H1 (cell line): ENCODE data around the gene ABCD1. TPM values are rescaled to one million over a fixed set of nuclear protein-coding genes. Genes with fewer than 3 reads are reported as not detected.

Experiments
- CTCF ChIA-PET: fragments of 300-600 bp; sonication (Branson Sonifier 250); formaldehyde crosslinking; loops from one replicate; lab custom pipeline; 2021; ENCODE audit not compliant: partially characterized antibody; lab: Charles Lee
- POLR2A ChIA-PET: fragments of 300-600 bp; sonication (Branson Sonifier 250); formaldehyde crosslinking; loops from one replicate; lab custom pipeline; 2021; ENCODE audit warnings: inconsistent platforms; ENCODE audit not compliant: partially characterized antibody; lab: Charles Lee
- DNase-seq, 2 experiments: peaks; one replicate each; pipeline versions ENCODE4 v3.0.0 to v3.0.0-alpha.2; 2010 to 2022; ENCODE audit warnings: low spot score in 2 of 2, low read depth in 1 of 2, mixed read lengths in 1 of 2
- FAIRE-seq: peaks from 2 replicates; lab custom pipeline; 2011; peaks lifted over from hg19 to GRCh38; lab: Jason Lieb, UNC
- H2AFZ ChIP-seq: 2 replicates; pipeline ENCODE4 v1.8.1; 2012; ENCODE audit warnings: low read length, inconsistent platforms
- H2AK5ac ChIP-seq: 2 replicates; pipeline ENCODE4 v1.6.1; 2013; ENCODE audit warnings: low read depth, low read length
- H2BK120ac ChIP-seq: replicated peaks from 2 replicates; pipeline ENCODE3; 2013; ENCODE audit warnings: low read depth, low read length, inconsistent platforms
- H2BK12ac ChIP-seq: 2 replicates; pipeline ENCODE4 v1.6.1; 2013; ENCODE audit warnings: low read depth, low read length
- H2BK15ac ChIP-seq: 2 replicates; pipeline ENCODE4 v1.6.1; 2013; ENCODE audit warnings: low read length
- H2BK20ac ChIP-seq: 2 replicates; pipeline ENCODE4 v1.6.1; 2013; ENCODE audit warnings: low read length
- H2BK5ac ChIP-seq: 2 replicates; pipeline ENCODE4 v1.6.1; 2013; ENCODE audit warnings: low read depth, low read length
- H3K14ac ChIP-seq: 2 replicates; pipeline ENCODE4 v1.6.1; 2013; ENCODE audit warnings: inconsistent platforms; ENCODE audit not compliant: insufficient read length
- H3K18ac ChIP-seq: 2 replicates; pipeline ENCODE4 v1.6.1; 2013; ENCODE audit warnings: low read length; ENCODE audit errors: extremely low read depth
- H3K23ac ChIP-seq: 2 replicates; pipeline ENCODE4 v1.6.1; 2013; ENCODE audit warnings: inconsistent platforms; ENCODE audit not compliant: insufficient read length
- H3K23me2 ChIP-seq: 2 replicates; pipeline ENCODE4 v1.6.1; 2013; ENCODE audit warnings: low read depth, low read length
- H3K27ac ChIP-seq: 2 replicates; pipeline ENCODE4 v1.6.1; 2011; ENCODE audit warnings: low read depth, low read length, inconsistent platforms
- H3K27me3 ChIP-seq, 4 experiments: replicated peaks in 1 of 4; 1 replicate in 1 of 4; 2 replicates in 3 of 4; pipeline versions ENCODE4 v1.6.1 to v1.8.1; 2011 to 2013; ENCODE audit warnings: low read length in 3 of 4, mild to moderate bottlenecking in 3 of 4, inconsistent platforms in 2 of 4, mixed read lengths in 2 of 4, moderate library complexity in 1 of 4; ENCODE audit not compliant: control insufficient read depth in 3 of 4, insufficient read depth in 3 of 4; ENCODE audit errors: extremely low read depth in 1 of 4
- H3K36me3 ChIP-seq, 4 experiments: 2 replicates each; pipeline versions ENCODE4 v1.6.1 to v1.8.1; 2011 to 2013; ENCODE audit warnings: mild to moderate bottlenecking in 4 of 4, low read length in 3 of 4, moderate library complexity in 2 of 4, control low read depth in 1 of 4, inconsistent platforms in 1 of 4; ENCODE audit not compliant: insufficient read depth in 4 of 4, control insufficient read depth in 2 of 4
- H3K4ac ChIP-seq: replicated peaks from 2 replicates; pipeline ENCODE3; 2013; ENCODE audit warnings: low read length, low read depth, mixed read lengths, inconsistent platforms; ENCODE audit not compliant: insufficient read length
- H3K4me1 ChIP-seq, 4 experiments: replicated peaks in 1 of 4; 1 replicate in 1 of 4; 2 replicates in 3 of 4; pipeline versions ENCODE4 v1.6.1 to v1.8.1; 2011 to 2013; ENCODE audit warnings: low read length in 3 of 4, inconsistent platforms in 2 of 4, mixed read lengths in 1 of 4; ENCODE audit not compliant: insufficient read depth in 4 of 4, control insufficient read depth in 3 of 4
- H3K4me2 ChIP-seq, 2 experiments: 2 replicates each; pipeline versions ENCODE4 v1.6.1 to v1.8.1; 2011 to 2013; ENCODE audit warnings: low read depth in 2 of 2, low read length in 2 of 2, control low read depth in 1 of 2, inconsistent platforms in 1 of 2, mild to moderate bottlenecking in 1 of 2; ENCODE audit not compliant: insufficient read depth in 1 of 2
- H3K4me3 ChIP-seq, 4 experiments: fragments of 200-600, 300-600 bp in 1 of 4; sonication (generic), shearing (Covaris generic), sonication (Bioruptor Twin) in 1 of 4; 2 replicates each; pipeline versions ENCODE4 v1.5.1 to v1.8.1; 2011 to 2016; ENCODE audit warnings: low read length in 4 of 4, low read depth in 3 of 4, control low read depth in 2 of 4, inconsistent platforms in 2 of 4, mild to moderate bottlenecking in 2 of 4, mixed read lengths in 1 of 4, moderate library complexity in 1 of 4; ENCODE audit not compliant: insufficient read depth in 2 of 4; ENCODE audit errors: extremely low read depth in 1 of 4
- H3K56ac ChIP-seq: replicated peaks from 2 replicates; pipeline ENCODE3; 2013; ENCODE audit warnings: low read depth, mild to moderate bottlenecking, mixed read lengths, low read length, inconsistent platforms; ENCODE audit not compliant: insufficient read length
- H3K79me1 ChIP-seq: 2 replicates; pipeline ENCODE4 v1.6.1; 2013; ENCODE audit warnings: low read depth, low read length, control low read depth
- H3K79me2 ChIP-seq, 2 experiments: 2 replicates each; pipeline versions ENCODE4 v1.6.1 to v1.8.1; 2012 to 2013; ENCODE audit warnings: low read length in 2 of 2, mild to moderate bottlenecking in 2 of 2, inconsistent platforms in 1 of 2; ENCODE audit not compliant: insufficient read depth in 2 of 2, control insufficient read depth in 1 of 2
- H3K9ac ChIP-seq, 4 experiments: replicated peaks in 1 of 4; 1 replicate in 1 of 4; 2 replicates in 3 of 4; pipeline versions ENCODE4 v1.6.1 to v1.8.1; 2011 to 2013; ENCODE audit warnings: low read depth in 3 of 4, low read length in 3 of 4, control low read depth in 2 of 4, mild to moderate bottlenecking in 2 of 4, moderate library complexity in 2 of 4, inconsistent platforms in 1 of 4; ENCODE audit errors: extremely low read depth in 1 of 4
- H3K9me3 ChIP-seq, 2 experiments: 2 replicates each; pipeline versions ENCODE4 v1.6.1 to v1.8.1; 2012 to 2013; ENCODE audit warnings: mild to moderate bottlenecking in 2 of 2, moderate library complexity in 2 of 2, control low read depth in 1 of 2, inconsistent platforms in 1 of 2, low read depth in 1 of 2, low read length in 1 of 2, mixed read lengths in 1 of 2; ENCODE audit not compliant: insufficient read depth in 2 of 2
- H4K20me1 ChIP-seq, 2 experiments: replicated peaks in 1 of 2; 2 replicates each; pipeline versions ENCODE3 to v1.8.1; 2011 to 2013; ENCODE audit warnings: inconsistent platforms in 2 of 2, low read length in 2 of 2, mild to moderate bottlenecking in 1 of 2; ENCODE audit not compliant: insufficient read depth in 2 of 2, control insufficient read depth in 1 of 2
- H4K5ac ChIP-seq: 2 replicates; pipeline ENCODE4 v1.6.1; 2013; ENCODE audit warnings: low read length, low read depth, mixed read lengths, inconsistent platforms; ENCODE audit not compliant: insufficient read length
- H4K8ac ChIP-seq: 2 replicates; pipeline ENCODE4 v1.8.0; 2013; ENCODE audit warnings: mild to moderate bottlenecking, moderate library complexity, low read length, inconsistent platforms; ENCODE audit not compliant: insufficient read depth; ENCODE audit errors: extremely low read depth
- H4K91ac ChIP-seq: replicated peaks from 2 replicates; pipeline ENCODE3; 2013; ENCODE audit warnings: low read length, mixed read lengths, inconsistent platforms; ENCODE audit not compliant: insufficient read length
- ATF3 ChIP-seq: IDR thresholded peaks from 2 replicates; pipeline ENCODE4 v1.6.1; 2011; ENCODE audit warnings: low read depth, mild to moderate bottlenecking, low read length; ENCODE audit not compliant: insufficient read depth
- BCL11A ChIP-seq, 2 experiments: IDR thresholded peaks; one replicate each; pipeline ENCODE4 v1.6.1; 2011; ENCODE audit warnings: low read depth in 2 of 2, low read length in 2 of 2, mild to moderate bottlenecking in 2 of 2
- CBX5 ChIP-seq: fragments of 300-800, 300-1000 bp; sonication (generic); IDR thresholded peaks from 2 replicates; pipeline ENCODE4 v1.7.1; 2016; ENCODE audit warnings: antibody characterized with exemption, low read length, low read depth
- CTBP2 ChIP-seq: IDR thresholded peaks from 2 replicates; pipeline ENCODE4 v1.7.0; 2011; ENCODE audit warnings: borderline replicate concordance, mild to moderate bottlenecking, moderate library complexity, mixed read lengths, low read length; ENCODE audit not compliant: insufficient read depth, insufficient read length
- EP300 ChIP-seq, 2 experiments: IDR thresholded peaks; 1 replicate in 1 of 2; 2 replicates in 1 of 2; pipeline ENCODE4 v1.6.1; 2011 to 2012; ENCODE audit warnings: low read depth in 2 of 2, low read length in 2 of 2, mild to moderate bottlenecking in 2 of 2, borderline replicate concordance in 1 of 2, inconsistent platforms in 1 of 2, moderate library complexity in 1 of 2
- EZH2 ChIP-seq: fragments of 200-600 bp; sonication (generic); IDR thresholded peaks from 2 replicates; pipeline ENCODE4 v1.7.1; 2012; ENCODE audit warnings: low read depth, mild to moderate bottlenecking, moderate library complexity, low read length, inconsistent platforms; ENCODE audit not compliant: severe bottlenecking
- GABPA ChIP-seq: IDR thresholded peaks from 2 replicates; pipeline ENCODE4 v1.6.1; 2011; ENCODE audit warnings: mild to moderate bottlenecking, low read length, moderate library complexity, borderline replicate concordance; ENCODE audit not compliant: insufficient read depth
- JUND ChIP-seq: IDR thresholded peaks from 2 replicates; pipeline ENCODE4 v1.6.1; 2011; ENCODE audit warnings: mild to moderate bottlenecking, improper control_type of control experiment, low read length
- KDM1A ChIP-seq: fragments of 200-600, 300-600 bp; sonication (generic); IDR thresholded peaks from 2 replicates; pipeline ENCODE4 v1.7.1; 2016; ENCODE audit warnings: mild to moderate bottlenecking, low read length, borderline replicate concordance
- NANOG ChIP-seq: IDR thresholded peaks from 2 replicates; pipeline ENCODE4 v1.6.1; 2011; ENCODE audit warnings: low read length, low read depth, mild to moderate bottlenecking, inconsistent platforms; ENCODE audit not compliant: insufficient read depth, poor library complexity, severe bottlenecking
- POLR2AphosphoS5 ChIP-seq: IDR thresholded peaks from 2 replicates; pipeline ENCODE4 v1.6.1; 2011; ENCODE audit warnings: low read depth, low read length
- SIN3A ChIP-seq, 2 experiments: IDR thresholded peaks in 1 of 2; conservative IDR thresholded peaks in 1 of 2; 2 replicates each; pipeline ENCODE4 v1.6.1; 2011 to 2012; ENCODE audit warnings: low read length in 2 of 2, improper control_type of control experiment in 1 of 2, low read depth in 1 of 2, mild to moderate bottlenecking in 1 of 2
- TAF7 ChIP-seq: optimal IDR thresholded peaks from 2 replicates; pipeline ENCODE3; 2011; ENCODE audit warnings: low read depth, mild to moderate bottlenecking, inconsistent platforms, low read length, moderate library complexity, borderline replicate concordance
- WGBS, 2 experiments: shearing (Covaris generic) in 1 of 2; methylation state at CpG; one replicate each; pipeline versions ENCODE4 v1.1.6 to v1.1.7; 2013 to 2015; ENCODE audit warnings: low lambda C conversion rate in 2 of 2, mixed read lengths in 2 of 2, inconsistent platforms in 1 of 2, low coverage in 1 of 2, missing lambda C conversion rate in 1 of 2; ENCODE audit not compliant: insufficient replicate concordance in 2 of 2, insufficient coverage in 1 of 2, insufficient read length in 1 of 2; ENCODE audit errors: extremely low coverage in 1 of 2, missing lambda C conversion rate in 1 of 2; 5-methylcytosine and 5-hydroxymethylcytosine counted together
- polyA plus RNA-seq, 7 experiments: library from polyadenylated mRNA; depleted of rRNA in 3 of 7; stranded (reverse) in 5 of 7; unstranded in 2 of 7; fragments of >200 nt in 5 of 7; fragments of 200-250 nt in 2 of 7; gene quantifications; 1 replicate in 5 of 7; 2 replicates in 1 of 7; 4 replicates in 1 of 7; pipeline versions ENCODE4 v1.2.1 to v1.2.3, GENCODE V29; 2011 to 2013; ENCODE audit warnings: missing spikeins in 2 of 7, mixed read lengths in 2 of 7
- total RNA-seq: library from RNA; stranded (reverse); fragmentation: NEBNext Ultra II Directional; extraction: Animal tissue kit (Norgen Biotek cat#: 25700); gene quantifications from 2 replicates; pipeline ENCODE4 v1.2.1, GENCODE V29; 2021

ABCD1 gene
- total and polyA plus RNA-seq, 2 of the 8 experiments (the other 6 are each of a cell fraction or from before 2014, with no cell fraction given): 3.1 to 6.6 TPM

- no peaks in the 10 kb centered on the region for H3K27me3 ChIP-seq
- H4K5ac ChIP-seq: no peak overlapping the region
- no peaks in the 10 kb centered on the region for H3K4me1 ChIP-seq
- no peaks in the 10 kb centered on the region for H4K20me1 ChIP-seq
- H2BK20ac ChIP-seq: no peak overlapping the region
- H3K18ac ChIP-seq: no peak overlapping the region
- ChIA-PET CTCF (no interaction called here), POLR2A (no interaction called here)
- H3K9ac ChIP-seq: no peak overlapping the region
- H4K91ac ChIP-seq: no peak overlapping the region
- no peak overlapping the region for H2BK12ac ChIP-seq
- no peak overlapping the region for H3K27ac ChIP-seq
- H2BK5ac ChIP-seq: no peak overlapping the region
- no peak overlapping the region for H3K4ac ChIP-seq
- no peak overlapping the region for H3K4me3 ChIP-seq
- H3K23ac ChIP-seq: no peak overlapping the region
- no peak overlapping the region for H2BK120ac ChIP-seq
- no peaks in the 10 kb centered on the region for H3K79me2 ChIP-seq
- no peak overlapping the region for H3K14ac ChIP-seq
- H3K36me3 ChIP-seq: no peaks in the 10 kb centered on the region
- no peaks in the 10 kb centered on the region for H3K9me3 ChIP-seq
- no peaks in the 10 kb centered on the region for H3K79me1 ChIP-seq
- H2AK5ac ChIP-seq: no peak overlapping the region
- no peak overlapping the region for H2AFZ ChIP-seq
- H3K23me2 ChIP-seq: no peaks in the 10 kb centered on the region
- H3K56ac ChIP-seq: no peak overlapping the region
- DNase-seq: no peak
- no peak overlapping the region for H4K8ac ChIP-seq
- H3K4me2 ChIP-seq: no peak overlapping the region
- no peak overlapping the region for H2BK15ac ChIP-seq
- WGBS, 2 experiments: no CpG with 5 or more reads among the region's 22 CpGs
- no peak for FAIRE-seq
- TF ChIP-seq KDM1A (no peak), NANOG (no peak), EZH2 (no peak), ATF3 (no peak), BCL11A (IDR thresholded peaks at IDR 0.05; ENCODE audit: low read depth in 2 of 2, low read length in 2 of 2) (no peak), SIN3A (conservative IDR thresholded peaks at IDR 0.05 in 1 of 2, IDR thresholded peaks at IDR 0.05 in 1 of 2; ENCODE audit: low read depth in 1 of 2, low read length in 2 of 2) (no peak), POLR2AphosphoS5 (no peak), GABPA (no peak), CTBP2 (no peak), EP300 (IDR thresholded peaks at IDR 0.05; ENCODE audit: borderline replicate concordance in 1 of 2, low read depth in 2 of 2, low read length in 2 of 2) (no peak), JUND (no peak), TAF7 (no peak), CBX5 (no peak)
Observed at GRCh38 chrX:153776611-153777045, 52.0 kb downstream of the ABCD1 start.
